HCT116 (cell line): ENCODE results near the gene PRSS56. TPM values are rescaled to one million over a fixed set of nuclear protein-coding genes. Genes with fewer than 3 reads are reported as not detected.

Experiments
- ATAC-seq: fragments of 200-7000 bp; cut with Tn5 transposase; 2 replicates; pipeline ENCODE4 v1.9.1; 2020; ENCODE audit warnings: mild to moderate bottlenecking, moderate library complexity
- BruUV-seq: library from RNA; stranded (reverse); fragments of 400-500 nt; replicated peaks from 2 replicates; lab custom pipeline; 2021; lab: Mats Ljungman, UMichigan
- CTCF ChIA-PET: fragments of 300-600 bp; sonication (Branson Sonifier 250); formaldehyde crosslinking; loops from one replicate; lab custom pipeline; 2021; ENCODE audit warnings: antibody characterized with exemption; lab: Charles Lee
- POLR2A ChIA-PET: fragments of 300-600, 350-600 bp; sonication (Branson Sonifier 250); formaldehyde crosslinking; loops from one replicate; lab custom pipeline; 2021; ENCODE audit warnings: antibody characterized with exemption; lab: Charles Lee
- RAD21 ChIA-PET, 2 experiments: fragments of 300-600 bp; sonication (Branson Sonifier 250); formaldehyde crosslinking; loops; one replicate each; lab custom pipeline; 2023; ENCODE audit warnings: low total read pairs in 2 of 2; ENCODE audit not compliant: uncharacterized antibody in 2 of 2, unreplicated experiment in 2 of 2, low non-redundant PET in 1 of 2; lab: Charles Lee
- DNase-seq: peaks from one replicate; pipeline ENCODE4 v3.0.0-alpha.2; 2010; ENCODE audit warnings: low read depth, low spot score
- H2AFZ ChIP-seq: fragments of 200-600 bp; shearing (Covaris generic), sonication (generic); 2 replicates; pipeline ENCODE4 v1.6.1; 2017; ENCODE audit warnings: low read depth, mixed run types, mixed read lengths, antibody characterized with exemption, low read length; ENCODE audit not compliant: poor library complexity, severe bottlenecking
- H3K27ac ChIP-seq: 2 replicates; pipeline ENCODE4 v1.5.1; 2012; ENCODE audit warnings: low read depth, low read length
- H3K27me3 ChIP-seq: fragments of 200-600 bp; sonication (generic); 2 replicates; pipeline ENCODE4 v1.6.1; 2016; ENCODE audit warnings: mixed run types, low read length, mixed read lengths; ENCODE audit not compliant: insufficient read depth
- H3K36me3 ChIP-seq, 2 experiments: fragments of 200-500 bp in 1 of 2; fragments of 200-600 bp in 1 of 2; sonication (Bioruptor generic) in 1 of 2; sonication (generic) in 1 of 2; 2 replicates each; pipeline versions ENCODE4 v1.5.1 to v1.6.1; 2014 to 2016; ENCODE audit warnings: low read length in 2 of 2, inconsistent platforms in 1 of 2, mixed read lengths in 1 of 2, mixed run types in 1 of 2; ENCODE audit not compliant: insufficient read depth in 2 of 2, control insufficient read depth in 1 of 2
- H3K4me1 ChIP-seq, 2 experiments: fragments of 200-600 bp in 1 of 2; sonication (generic) in 1 of 2; 2 replicates each; pipeline versions ENCODE4 v1.5.1 to v1.6.1; 2012 to 2017; ENCODE audit warnings: low read length in 2 of 2, inconsistent platforms in 1 of 2, mild to moderate bottlenecking in 1 of 2, mixed read lengths in 1 of 2, mixed run types in 1 of 2, moderate library complexity in 1 of 2; ENCODE audit not compliant: insufficient read depth in 2 of 2, control insufficient read depth in 1 of 2
- H3K4me2 ChIP-seq: fragments of 200-600 bp; sonication (generic); 2 replicates; pipeline ENCODE4 v1.6.1; 2017; ENCODE audit warnings: mixed run types, low read length, mixed read lengths
- H3K4me3 ChIP-seq, 2 experiments: fragments of 200-600 bp in 1 of 2; sonication (generic) in 1 of 2; replicated peaks in 1 of 2; 2 replicates each; pipeline ENCODE4 v1.5.1; 2011 to 2016; ENCODE audit warnings: low read length in 2 of 2, control low read depth in 1 of 2, low read depth in 1 of 2, mild to moderate bottlenecking in 1 of 2, mixed read lengths in 1 of 2, mixed run types in 1 of 2
- H3K79me2 ChIP-seq: fragments of 200-600 bp; sonication (generic); 2 replicates; pipeline ENCODE4 v1.6.1; 2017; ENCODE audit warnings: mild to moderate bottlenecking, mixed run types, low read length, moderate library complexity, mixed read lengths; ENCODE audit not compliant: insufficient read depth
- H3K9ac ChIP-seq: fragments of 200-600 bp; sonication (generic); 2 replicates; pipeline ENCODE4 v1.6.1; 2016; ENCODE audit warnings: low read length, mixed read lengths
- H3K9me2 ChIP-seq: fragments of 200-600 bp; sonication (generic), shearing (Covaris generic); 2 replicates; pipeline ENCODE4 v1.6.1; 2017; ENCODE audit warnings: mixed run types, mild to moderate bottlenecking, moderate library complexity; ENCODE audit not compliant: insufficient read depth
- H3K9me3 ChIP-seq, 2 experiments: fragments of 200-500 bp in 1 of 2; fragments of 200-600 bp in 1 of 2; sonication (Bioruptor generic) in 1 of 2; sonication (generic) in 1 of 2; 2 replicates each; pipeline ENCODE4 v1.6.1; 2014 to 2017; ENCODE audit warnings: low read length in 2 of 2, mixed read lengths in 2 of 2, inconsistent platforms in 1 of 2, low read depth in 1 of 2, mild to moderate bottlenecking in 1 of 2, mixed run types in 1 of 2, moderate library complexity in 1 of 2; ENCODE audit not compliant: control insufficient read depth in 1 of 2, insufficient read depth in 1 of 2
- H4K20me1 ChIP-seq: fragments of 200-600 bp; sonication (generic), shearing (Covaris generic); 2 replicates; pipeline ENCODE4 v1.6.1; 2017; ENCODE audit warnings: mixed run types, mild to moderate bottlenecking, moderate library complexity; ENCODE audit not compliant: insufficient read depth
- CBX3 ChIP-seq: IDR thresholded peaks from 2 replicates; pipeline ENCODE4 v1.6.1; 2012; ENCODE audit warnings: low read depth
- CEBPB ChIP-seq: IDR thresholded peaks from 2 replicates; pipeline ENCODE4 v1.6.1; 2012; ENCODE audit warnings: low read depth
- EZH2 ChIP-seq: fragments of 200-600 bp; sonication (generic); IDR thresholded peaks from 2 replicates; pipeline ENCODE4 v1.6.1; 2017; ENCODE audit warnings: antibody characterized with exemption, mixed run types
- FOSL1 ChIP-seq: IDR thresholded peaks from 2 replicates; pipeline ENCODE4 v1.6.1; 2012; ENCODE audit warnings: low read depth
- MAX ChIP-seq: IDR thresholded peaks from 2 replicates; pipeline ENCODE4 v1.6.1; 2012
- SP1 ChIP-seq: IDR thresholded peaks from 2 replicates; pipeline ENCODE4 v1.6.1; 2012; ENCODE audit warnings: low read depth
- TCF7L2 ChIP-seq: IDR thresholded peaks from 2 replicates; pipeline ENCODE4 v1.7.0; 2011; ENCODE audit warnings: borderline replicate concordance, inconsistent platforms; ENCODE audit not compliant: insufficient read depth, insufficient read length; ENCODE audit errors: extremely low read depth
- ZBTB33 ChIP-seq: IDR thresholded peaks from 2 replicates; pipeline ENCODE4 v1.6.1; 2011; ENCODE audit warnings: mild to moderate bottlenecking, low read length, moderate library complexity; ENCODE audit not compliant: insufficient replicate concordance; ENCODE audit errors: extremely low read depth
- intact Hi-C: fragments of 100-400 bp; cut with micrococcal nuclease; formaldehyde crosslinking; loops from 2 replicates; pipeline ENCODE4 v1.10.0; 2022
- total RNA-seq: library from RNA; stranded (reverse); gene quantifications from one replicate; pipeline ENCODE4 v1.2.1, GENCODE V29; 2021; ENCODE audit not compliant: unreplicated experiment

The PRSS56 gene
- total RNA-seq, 1 experiment from 2014 or later = not detected

- no peaks in the 10 kb centered on the region for H4K20me1 ChIP-seq
- H3K9me2 ChIP-seq = no peaks in the 10 kb centered on the region
- CTCF ChIA-PET = interaction anchor here (1.2 kb wide), 1 partner anchor 611 kb away, joined by 3 read pairs; no protein-coding TSS in a partner anchor
- H3K9ac ChIP-seq = no peak overlapping the region
- H3K27ac ChIP-seq = no peak overlapping the region
- no peaks in the 10 kb centered on the region for H3K4me1 ChIP-seq
- no peak overlapping the region for H3K4me3 ChIP-seq
- H3K79me2 ChIP-seq = no peaks in the 10 kb centered on the region
- DNase-seq (no peak), ATAC-seq (no peak)
- no peaks in the 10 kb centered on the region for H3K9me3 ChIP-seq
- H2AFZ ChIP-seq = no peak overlapping the region
- H3K4me2 ChIP-seq = no peak overlapping the region
- no TSS peak for BruUV-seq
- TF ChIP-seq MAX (no peak), FOSL1 (no peak), CEBPB (no peak), ZBTB33 (no peak), TCF7L2 (no peak), EZH2 (no peak), SP1 (no peak), CBX3 (no peak)
- TF ChIP-seq, all 23 proteins: peak for 0
- Histone ChIP-seq H3K36me3 (no peaks in the 10 kb centered on the region), H3K27me3 (no peaks in the 10 kb centered on the region)
- ChIA-PET RAD21 (no interaction called here), POLR2A (no interaction called here)
- intact Hi-C loops = no loop called here
Measured at GRCh38 chr2:232511336-232511890, 8.8 kb upstream of the PRSS56 start.
